SK-N-SH treated with all-trans-retinoic acid at 6 μM for 48 hours (cell line): ENCODE measurements around the gene INSYN1.
A peak's percentile ranks its signal among the peaks of the same experiment; 100 is the strongest.

Experiments
- ATAC-seq: fragments of 200-7000 bp; cut with Tn5 transposase; 3 replicates; pipeline ENCODE4 v1.9.1; 2020; ENCODE audit warnings: mild to moderate bottlenecking, moderate library complexity
- CSDC2 ChIP-seq: fragments of 250-450 bp; sonication (Bioruptor Pico); IDR thresholded peaks from 2 replicates; pipeline ENCODE4 v1.5.0; 2020; ENCODE audit warnings: mild to moderate bottlenecking, moderate library complexity
- ESRRG ChIP-seq: fragments of 250-450 bp; sonication (Bioruptor Pico); IDR thresholded peaks from 2 replicates; pipeline ENCODE4 v1.6.1; 2021; ENCODE audit warnings: mild to moderate bottlenecking
- GLIS3 ChIP-seq: fragments of 250-450 bp; sonication (Bioruptor Pico); IDR thresholded peaks from 2 replicates; pipeline ENCODE4 v1.5.0; 2020; ENCODE audit warnings: mild to moderate bottlenecking, moderate library complexity
- ISL1 ChIP-seq: fragments of 250-450 bp; sonication (Bioruptor Pico); IDR thresholded peaks from 2 replicates; pipeline ENCODE4 v2.1.2; 2022; ENCODE audit warnings: mild to moderate bottlenecking, moderate library complexity
- OSR1 ChIP-seq: fragments of 250-450 bp; sonication (Bioruptor Pico); IDR thresholded peaks from 2 replicates; pipeline ENCODE4 v1.8.0; 2022; ENCODE audit warnings: moderate library complexity, mild to moderate bottlenecking, inconsistent platforms
- PPARA ChIP-seq: fragments of 250-450 bp; sonication (Bioruptor Pico); IDR thresholded peaks from 2 replicates; pipeline ENCODE4 v1.5.0; 2020; ENCODE audit warnings: mild to moderate bottlenecking, borderline replicate concordance
- TCF4 ChIP-seq: fragments of 250-450 bp; sonication (Bioruptor Pico); IDR thresholded peaks from 2 replicates; pipeline ENCODE4 v1.8.0; 2021; ENCODE audit warnings: mild to moderate bottlenecking, moderate library complexity, borderline replicate concordance
- TOX ChIP-seq: fragments of 250-450 bp; sonication (Bioruptor Pico); IDR thresholded peaks from 2 replicates; pipeline ENCODE4 v1.8.0; 2021; ENCODE audit warnings: mild to moderate bottlenecking, moderate library complexity, borderline replicate concordance
- ZC3H10 ChIP-seq: fragments of 250-450 bp; sonication (Bioruptor Pico); IDR thresholded peaks from 2 replicates; pipeline ENCODE4 v1.5.1; 2021; ENCODE audit warnings: mild to moderate bottlenecking, moderate library complexity
- ZFP3 ChIP-seq: fragments of 250-450 bp; sonication (Bioruptor Pico); IDR thresholded peaks from 2 replicates; pipeline ENCODE4 v1.5.0; 2020; ENCODE audit warnings: mild to moderate bottlenecking, moderate library complexity
- ZFP30 ChIP-seq: fragments of 450-650 bp; formaldehyde crosslinking; IDR thresholded peaks from 2 replicates; pipeline ENCODE4 v1.5.0; 2022; ENCODE audit warnings: mild to moderate bottlenecking, moderate library complexity
- ZNF565 ChIP-seq: fragments of 450-650 bp; formaldehyde crosslinking; conservative IDR thresholded peaks from 2 replicates; pipeline ENCODE4 v1.5.0; 2020; ENCODE audit warnings: low read depth, mild to moderate bottlenecking, moderate library complexity
- ZNF70 ChIP-seq: fragments of 450-650 bp; formaldehyde crosslinking; IDR thresholded peaks from 2 replicates; pipeline ENCODE4 v1.5.0; 2020; ENCODE audit warnings: mild to moderate bottlenecking, moderate library complexity
- ZNF8 ChIP-seq: fragments of 450-650 bp; formaldehyde crosslinking; IDR thresholded peaks from 2 replicates; pipeline ENCODE4 v1.5.0; 2020; ENCODE audit warnings: mild to moderate bottlenecking, moderate library complexity
- TF ChIP-seq, protein P1 (sequence below): fragments of 250-450 bp; sonication (Bioruptor Pico); IDR thresholded peaks from 2 replicates; pipeline ENCODE4 v1.5.0; 2020; ENCODE audit warnings: mild to moderate bottlenecking, moderate library complexity
- TF ChIP-seq, protein P2 (sequence below): fragments of 250-450 bp; sonication (Bioruptor Pico); IDR thresholded peaks from 2 replicates; pipeline ENCODE4 v1.5.1; 2021; ENCODE audit warnings: mild to moderate bottlenecking, moderate library complexity
- TF ChIP-seq, protein P3 (sequence below): fragments of 250-450 bp; sonication (Bioruptor Pico); IDR thresholded peaks from 2 replicates; pipeline ENCODE4 v1.8.0; 2020; ENCODE audit warnings: mild to moderate bottlenecking, moderate library complexity, borderline replicate concordance
- TF ChIP-seq, protein P4 (sequence below): fragments of 250-450 bp; sonication (Bioruptor Pico); IDR thresholded peaks from 2 replicates; pipeline ENCODE4 v1.5.1; 2020; ENCODE audit warnings: low read depth, mild to moderate bottlenecking, moderate library complexity

Gene INSYN1

DNA sequence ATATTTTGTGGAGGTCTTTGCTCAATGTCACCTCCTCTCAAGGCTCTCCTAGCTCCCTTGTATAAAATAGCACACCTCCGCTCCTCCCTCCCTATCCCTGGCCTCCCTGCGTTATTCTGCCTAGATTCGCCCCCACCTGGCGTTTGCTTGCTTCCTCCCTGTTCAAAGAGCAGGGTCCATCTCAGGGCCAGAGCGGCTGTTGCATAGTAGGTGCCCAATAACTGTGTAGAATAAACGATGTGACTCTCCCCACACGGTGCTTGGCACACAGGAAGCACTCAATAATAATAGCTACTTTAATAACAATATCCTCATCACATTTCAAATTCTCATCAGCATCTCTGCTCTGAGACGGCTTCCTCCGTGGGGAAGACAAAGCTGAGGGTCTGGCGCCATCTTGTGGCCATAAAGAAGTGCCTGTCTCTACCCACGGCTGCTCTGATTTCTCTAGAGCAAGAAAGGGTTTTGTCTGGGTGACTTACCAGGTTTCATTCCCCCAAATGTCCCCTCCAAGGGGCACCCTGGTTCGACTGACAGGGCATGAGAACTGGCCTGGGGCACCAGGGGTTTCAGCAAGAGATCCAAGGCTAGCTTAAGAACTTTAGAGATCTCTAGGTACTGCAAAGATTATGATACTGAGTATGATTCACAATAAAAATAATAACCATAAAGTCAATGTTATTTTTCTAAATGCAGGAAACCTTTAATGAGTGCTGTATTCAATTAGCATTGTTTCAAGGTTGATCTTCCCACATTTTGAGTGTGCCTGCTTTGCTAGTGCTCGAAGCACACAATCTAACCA lies 52.9 kb downstream of the INSYN1 start:
- peak; percentile 75 for ATAC-seq
- TF ChIP-seq, protein P1, sequence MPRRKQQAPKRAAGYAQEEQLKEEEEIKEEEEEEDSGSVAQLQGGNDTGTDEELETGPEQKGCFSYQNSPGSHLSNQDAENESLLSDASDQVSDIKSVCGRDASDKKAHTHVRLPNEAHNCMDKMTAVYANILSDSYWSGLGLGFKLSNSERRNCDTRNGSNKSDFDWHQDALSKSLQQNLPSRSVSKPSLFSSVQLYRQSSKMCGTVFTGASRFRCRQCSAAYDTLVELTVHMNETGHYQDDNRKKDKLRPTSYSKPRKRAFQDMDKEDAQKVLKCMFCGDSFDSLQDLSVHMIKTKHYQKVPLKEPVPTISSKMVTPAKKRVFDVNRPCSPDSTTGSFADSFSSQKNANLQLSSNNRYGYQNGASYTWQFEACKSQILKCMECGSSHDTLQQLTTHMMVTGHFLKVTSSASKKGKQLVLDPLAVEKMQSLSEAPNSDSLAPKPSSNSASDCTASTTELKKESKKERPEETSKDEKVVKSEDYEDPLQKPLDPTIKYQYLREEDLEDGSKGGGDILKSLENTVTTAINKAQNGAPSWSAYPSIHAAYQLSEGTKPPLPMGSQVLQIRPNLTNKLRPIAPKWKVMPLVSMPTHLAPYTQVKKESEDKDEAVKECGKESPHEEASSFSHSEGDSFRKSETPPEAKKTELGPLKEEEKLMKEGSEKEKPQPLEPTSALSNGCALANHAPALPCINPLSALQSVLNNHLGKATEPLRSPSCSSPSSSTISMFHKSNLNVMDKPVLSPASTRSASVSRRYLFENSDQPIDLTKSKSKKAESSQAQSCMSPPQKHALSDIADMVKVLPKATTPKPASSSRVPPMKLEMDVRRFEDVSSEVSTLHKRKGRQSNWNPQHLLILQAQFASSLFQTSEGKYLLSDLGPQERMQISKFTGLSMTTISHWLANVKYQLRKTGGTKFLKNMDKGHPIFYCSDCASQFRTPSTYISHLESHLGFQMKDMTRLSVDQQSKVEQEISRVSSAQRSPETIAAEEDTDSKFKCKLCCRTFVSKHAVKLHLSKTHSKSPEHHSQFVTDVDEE (CRISPR knock-in tag), result no peak
- TF ChIP-seq GLIS3 (CRISPR knock-in tag), result no peak
- TF ChIP-seq, protein P2, sequence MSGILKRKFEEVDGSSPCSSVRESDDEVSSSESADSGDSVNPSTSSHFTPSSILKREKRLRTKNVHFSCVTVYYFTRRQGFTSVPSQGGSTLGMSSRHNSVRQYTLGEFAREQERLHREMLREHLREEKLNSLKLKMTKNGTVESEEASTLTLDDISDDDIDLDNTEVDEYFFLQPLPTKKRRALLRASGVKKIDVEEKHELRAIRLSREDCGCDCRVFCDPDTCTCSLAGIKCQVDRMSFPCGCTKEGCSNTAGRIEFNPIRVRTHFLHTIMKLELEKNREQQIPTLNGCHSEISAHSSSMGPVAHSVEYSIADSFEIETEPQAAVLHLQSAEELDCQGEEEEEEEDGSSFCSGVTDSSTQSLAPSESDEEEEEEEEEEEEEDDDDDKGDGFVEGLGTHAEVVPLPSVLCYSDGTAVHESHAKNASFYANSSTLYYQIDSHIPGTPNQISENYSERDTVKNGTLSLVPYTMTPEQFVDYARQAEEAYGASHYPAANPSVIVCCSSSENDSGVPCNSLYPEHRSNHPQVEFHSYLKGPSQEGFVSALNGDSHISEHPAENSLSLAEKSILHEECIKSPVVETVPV, result no peak
- TF ChIP-seq ZNF8 (CRISPR knock-in tag), result no peak
- TF ChIP-seq, protein P3, sequence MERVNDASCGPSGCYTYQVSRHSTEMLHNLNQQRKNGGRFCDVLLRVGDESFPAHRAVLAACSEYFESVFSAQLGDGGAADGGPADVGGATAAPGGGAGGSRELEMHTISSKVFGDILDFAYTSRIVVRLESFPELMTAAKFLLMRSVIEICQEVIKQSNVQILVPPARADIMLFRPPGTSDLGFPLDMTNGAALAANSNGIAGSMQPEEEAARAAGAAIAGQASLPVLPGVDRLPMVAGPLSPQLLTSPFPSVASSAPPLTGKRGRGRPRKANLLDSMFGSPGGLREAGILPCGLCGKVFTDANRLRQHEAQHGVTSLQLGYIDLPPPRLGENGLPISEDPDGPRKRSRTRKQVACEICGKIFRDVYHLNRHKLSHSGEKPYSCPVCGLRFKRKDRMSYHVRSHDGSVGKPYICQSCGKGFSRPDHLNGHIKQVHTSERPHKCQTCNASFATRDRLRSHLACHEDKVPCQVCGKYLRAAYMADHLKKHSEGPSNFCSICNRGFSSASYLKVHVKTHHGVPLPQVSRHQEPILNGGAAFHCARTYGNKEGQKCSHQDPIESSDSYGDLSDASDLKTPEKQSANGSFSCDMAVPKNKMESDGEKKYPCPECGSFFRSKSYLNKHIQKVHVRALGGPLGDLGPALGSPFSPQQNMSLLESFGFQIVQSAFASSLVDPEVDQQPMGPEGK (CRISPR knock-in tag), result no peak
- no peak for TF ChIP-seq PPARA
- no peak for TF ChIP-seq ZFP3
- TF ChIP-seq ZNF565 (CRISPR knock-in tag), result no peak
- TF ChIP-seq, protein P4, sequence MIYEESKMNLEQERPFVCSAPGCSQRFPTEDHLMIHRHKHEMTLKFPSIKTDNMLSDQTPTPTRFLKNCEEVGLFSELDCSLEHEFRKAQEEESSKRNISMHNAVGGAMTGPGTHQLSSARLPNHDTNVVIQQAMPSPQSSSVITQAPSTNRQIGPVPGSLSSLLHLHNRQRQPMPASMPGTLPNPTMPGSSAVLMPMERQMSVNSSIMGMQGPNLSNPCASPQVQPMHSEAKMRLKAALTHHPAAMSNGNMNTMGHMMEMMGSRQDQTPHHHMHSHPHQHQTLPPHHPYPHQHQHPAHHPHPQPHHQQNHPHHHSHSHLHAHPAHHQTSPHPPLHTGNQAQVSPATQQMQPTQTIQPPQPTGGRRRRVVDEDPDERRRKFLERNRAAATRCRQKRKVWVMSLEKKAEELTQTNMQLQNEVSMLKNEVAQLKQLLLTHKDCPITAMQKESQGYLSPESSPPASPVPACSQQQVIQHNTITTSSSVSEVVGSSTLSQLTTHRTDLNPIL (CRISPR knock-in tag), result no peak
- no peak for TF ChIP-seq ESRRG (CRISPR knock-in tag)
- no peak for TF ChIP-seq TOX (CRISPR knock-in tag)
- TF ChIP-seq OSR1 (CRISPR knock-in tag), result no peak
- no peak for TF ChIP-seq ZC3H10 (CRISPR knock-in tag)

DNA sequence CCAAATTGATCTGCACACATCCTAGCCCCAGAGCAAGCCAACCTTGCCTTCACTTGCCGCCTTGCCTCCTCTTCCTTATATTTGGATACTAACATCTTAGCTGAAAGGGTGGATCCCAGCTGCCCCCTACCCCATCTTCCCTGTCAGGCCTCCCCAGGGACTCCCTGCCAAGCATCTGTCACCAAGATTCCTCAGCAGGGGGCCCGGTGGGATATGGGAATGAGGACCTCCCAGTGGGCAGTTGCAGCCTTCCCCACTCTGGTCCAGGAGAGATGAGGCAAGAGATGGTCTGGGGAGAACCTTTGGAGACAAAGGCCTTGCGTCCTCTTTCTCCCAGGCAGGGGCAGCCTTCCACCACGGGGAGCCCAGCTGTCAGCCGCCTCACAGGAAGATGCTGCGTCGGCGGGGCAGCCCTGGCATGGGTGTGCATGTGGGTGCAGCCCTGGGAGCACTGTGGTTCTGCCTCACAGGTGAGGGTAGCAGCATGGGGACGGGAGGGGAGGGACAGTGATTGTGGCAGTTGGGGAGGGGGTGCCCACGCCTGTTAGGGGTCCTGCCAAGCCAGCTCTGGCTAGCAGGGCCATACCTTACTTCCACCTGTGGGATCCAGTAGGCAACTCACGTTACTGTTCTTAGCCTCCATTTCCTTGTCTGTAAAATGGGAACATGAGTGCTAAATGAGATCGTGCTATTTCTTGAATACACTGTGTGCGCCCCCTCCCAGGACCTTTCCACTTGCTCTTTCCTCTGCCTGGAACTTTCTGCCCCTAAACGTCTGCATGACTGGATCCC lies 53.7 kb downstream of the INSYN1 start:
- no peak for ATAC-seq
- no peak for TF ChIP-seq TOX (CRISPR knock-in tag)
- TF ChIP-seq, protein P3 (CRISPR knock-in tag), result no peak
- TF ChIP-seq ZNF8 (CRISPR knock-in tag), result no peak
- no peak for TF ChIP-seq CSDC2 (CRISPR knock-in tag)
- TF ChIP-seq ESRRG (CRISPR knock-in tag), result no peak
- no peak for TF ChIP-seq PPARA
- no peak for TF ChIP-seq ISL1 (CRISPR knock-in tag)
- TF ChIP-seq ZFP30, result no peak
- TF ChIP-seq TCF4 (CRISPR knock-in tag), result no peak
- TF ChIP-seq ZNF70 (CRISPR knock-in tag), result no peak
- TF ChIP-seq OSR1 (CRISPR knock-in tag), result no peak
- TF ChIP-seq ZFP3, result no peak

DNA sequence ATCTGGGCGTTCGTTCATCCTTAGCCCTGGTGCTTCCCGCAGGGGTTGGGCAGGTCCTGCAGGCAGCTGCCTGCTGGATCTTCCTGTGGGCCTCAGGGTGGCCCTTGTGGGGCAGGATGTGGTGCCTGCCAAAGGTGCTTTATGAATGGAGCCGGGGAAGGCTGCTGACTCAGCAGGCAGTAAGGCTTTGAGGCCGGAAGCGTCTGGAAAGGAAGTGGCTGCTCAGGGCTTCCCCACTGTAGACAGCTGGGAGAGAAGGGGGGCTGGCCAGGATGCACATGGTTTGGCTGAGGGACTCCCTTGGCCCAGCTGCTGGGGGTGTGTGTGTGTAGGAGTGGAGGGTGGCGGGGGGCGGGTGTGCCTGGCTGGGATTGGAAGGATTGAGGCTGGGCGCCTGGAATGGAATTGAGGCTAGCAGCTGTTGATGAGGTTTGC lies 56.1 kb downstream of the INSYN1 start:
- peak; percentile 95 for ATAC-seq
- TF ChIP-seq OSR1 (CRISPR knock-in tag), result no peak
- peak; percentile 24; the same call in 1 of the 2 replicates for TF ChIP-seq TCF4 (CRISPR knock-in tag)
